ENCODE measurements around the gene OR7C2. TPM values are rescaled to one million over a fixed set of nuclear protein-coding genes. Genes with fewer than 3 reads are reported as not detected.
"Not testable (repeated sequence)": the region's sequence is repeated elsewhere in the genome, so short reads cannot be mapped to it uniquely, and the experiment has no call there.

OR7C2 gene
- not detected in 2 replicates for total RNA-seq (2014; rRNA removed; shearing (Covaris generic); ENCODE audit: low replicate concordance)

- in situ Hi-C loops (cut with HindIII; ENCODE audit: low pct_unique_long_range_greater_than_20kb, low sequenced_read_pairs): no loop called here
- DNase-seq (ENCODE audit: low read depth): no peak
These were observed at the start of gene OR7C2 for GRCh38 chr19:14941189-14941588. TSS of gene OR7C2 (plus strand) at chr19:14941489. CDS start at chr19:14941489, 0 bp downstream.

- in situ Hi-C loops (cut with HindIII; ENCODE audit: low pct_unique_long_range_greater_than_20kb, low sequenced_read_pairs): no loop called here
- DNase-seq (ENCODE audit: low read depth): no peak
These were observed 39.5 kb upstream of the OR7C2 start for GRCh38 chr19:14901675-14902260.

GRCh38 chr19:14906711-14907110 lies 34.6 kb upstream of the OR7C2 start:
- DNase-seq (ENCODE audit: low read depth): no peak

GRCh38 chr19:14915116-14915515 lies 26.2 kb upstream of the OR7C2 start:
- in situ Hi-C loops (cut with HindIII; ENCODE audit: low pct_unique_long_range_greater_than_20kb, low sequenced_read_pairs): no loop called here
- DNase-seq (ENCODE audit: low read depth): no peak

More at GRCh38 chr19:14906711-14907110, 34.6 kb upstream of the OR7C2 start:
- in situ Hi-C loops (cut with HindIII; ENCODE audit: low pct_unique_long_range_greater_than_20kb, low sequenced_read_pairs): no loop called here

- DNase-seq (ENCODE audit: low read depth): no peak
- in situ Hi-C loops (cut with HindIII; ENCODE audit: low pct_unique_long_range_greater_than_20kb, low sequenced_read_pairs): no loop called here
These were observed 24.4 kb upstream of the OR7C2 start for GRCh38 chr19:14916848-14917247.

- in situ Hi-C loops (cut with HindIII; ENCODE audit: low pct_unique_long_range_greater_than_20kb, low sequenced_read_pairs): no loop called here
- DNase-seq (ENCODE audit: low read depth): no peak
These were observed 7.8 kb upstream of the OR7C2 start for GRCh38 chr19:14933506-14933905.

GRCh38 chr19:14940266-14940665 lies 1.0 kb upstream of the OR7C2 start:
- DNase-seq (ENCODE audit: low read depth): no peak
- in situ Hi-C loops (cut with HindIII; ENCODE audit: low pct_unique_long_range_greater_than_20kb, low sequenced_read_pairs): no loop called here

GRCh38 chr19:14943601-14944000 lies 2.3 kb downstream of the OR7C2 start:
- no peak for DNase-seq (ENCODE audit: low read depth)

GRCh38 chr19:14944456-14944855 lies 3.2 kb downstream of the OR7C2 start:
- in situ Hi-C loops (cut with HindIII; ENCODE audit: low pct_unique_long_range_greater_than_20kb, low sequenced_read_pairs): no loop called here
- DNase-seq (ENCODE audit: low read depth): no peak

More at GRCh38 chr19:14943601-14944000, 2.3 kb downstream of the OR7C2 start:
- in situ Hi-C loops (cut with HindIII; ENCODE audit: low pct_unique_long_range_greater_than_20kb, low sequenced_read_pairs): no loop called here

- DNase-seq (ENCODE audit: low read depth); in situ Hi-C loops (cut with HindIII; ENCODE audit: low pct_unique_long_range_greater_than_20kb, low sequenced_read_pairs): not testable (repeated sequence)
These were observed 8.1 kb downstream of the OR7C2 start for GRCh38 chr19:14949413-14949812.

GRCh38 chr19:14949876-14950275 lies 8.6 kb downstream of the OR7C2 start:
- in situ Hi-C loops (cut with HindIII; ENCODE audit: low pct_unique_long_range_greater_than_20kb, low sequenced_read_pairs): no loop called here
- DNase-seq (ENCODE audit: low read depth): no peak

- no peak for DNase-seq (ENCODE audit: low read depth)
- in situ Hi-C loops (cut with HindIII; ENCODE audit: low pct_unique_long_range_greater_than_20kb, low sequenced_read_pairs): no loop called here
These were observed 9.1 kb downstream of the OR7C2 start for GRCh38 chr19:14950421-14950820.

- in situ Hi-C loops (cut with HindIII; ENCODE audit: low pct_unique_long_range_greater_than_20kb, low sequenced_read_pairs): no loop called here
These were observed 11.5 kb downstream of the OR7C2 start for GRCh38 chr19:14952767-14953166.

GRCh38 chr19:14954071-14954655 lies 12.9 kb downstream of the OR7C2 start:
- DNase-seq (ENCODE audit: low read depth): no peak
- in situ Hi-C loops (cut with HindIII; ENCODE audit: low pct_unique_long_range_greater_than_20kb, low sequenced_read_pairs): no loop called here

More at GRCh38 chr19:14952767-14953166, 11.5 kb downstream of the OR7C2 start:
- no peak for DNase-seq (ENCODE audit: low read depth)

- DNase-seq (ENCODE audit: low read depth): no peak
- in situ Hi-C loops (cut with HindIII; ENCODE audit: low pct_unique_long_range_greater_than_20kb, low sequenced_read_pairs): no loop called here
These were observed 16.2 kb downstream of the OR7C2 start for GRCh38 chr19:14957464-14957863.

GRCh38 chr19:14959263-14959662 lies 18.0 kb downstream of the OR7C2 start:
- in situ Hi-C loops (cut with HindIII; ENCODE audit: low pct_unique_long_range_greater_than_20kb, low sequenced_read_pairs): no loop called here

GRCh38 chr19:14961956-14962685 lies 20.8 kb downstream of the OR7C2 start:
- DNase-seq (ENCODE audit: low read depth): no peak
- in situ Hi-C loops (cut with HindIII; ENCODE audit: low pct_unique_long_range_greater_than_20kb, low sequenced_read_pairs): no loop called here

More at GRCh38 chr19:14959263-14959662, 18.0 kb downstream of the OR7C2 start:
- no peak for DNase-seq (ENCODE audit: low read depth)

- in situ Hi-C loops (cut with HindIII; ENCODE audit: low pct_unique_long_range_greater_than_20kb, low sequenced_read_pairs): no loop called here
- DNase-seq (ENCODE audit: low read depth): no peak
These were observed 27.0 kb downstream of the OR7C2 start for GRCh38 chr19:14968247-14968646.

GRCh38 chr19:14971474-14971873 lies 30.2 kb downstream of the OR7C2 start:
- in situ Hi-C loops (cut with HindIII; ENCODE audit: low pct_unique_long_range_greater_than_20kb, low sequenced_read_pairs): no loop called here
- DNase-seq (ENCODE audit: low read depth): no peak

Data from Caki2 (cell line).